ENCODE measurements around the gene MS4A5. TPM values are rescaled to one million over a fixed set of nuclear protein-coding genes. Genes with fewer than 3 reads are reported as not detected.

MS4A5 gene, protein sequence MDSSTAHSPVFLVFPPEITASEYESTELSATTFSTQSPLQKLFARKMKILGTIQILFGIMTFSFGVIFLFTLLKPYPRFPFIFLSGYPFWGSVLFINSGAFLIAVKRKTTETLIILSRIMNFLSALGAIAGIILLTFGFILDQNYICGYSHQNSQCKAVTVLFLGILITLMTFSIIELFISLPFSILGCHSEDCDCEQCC
- not detected for total RNA-seq (ENCODE audit: unreplicated experiment)
- long read RNA-seq = 0 reads

DNA sequence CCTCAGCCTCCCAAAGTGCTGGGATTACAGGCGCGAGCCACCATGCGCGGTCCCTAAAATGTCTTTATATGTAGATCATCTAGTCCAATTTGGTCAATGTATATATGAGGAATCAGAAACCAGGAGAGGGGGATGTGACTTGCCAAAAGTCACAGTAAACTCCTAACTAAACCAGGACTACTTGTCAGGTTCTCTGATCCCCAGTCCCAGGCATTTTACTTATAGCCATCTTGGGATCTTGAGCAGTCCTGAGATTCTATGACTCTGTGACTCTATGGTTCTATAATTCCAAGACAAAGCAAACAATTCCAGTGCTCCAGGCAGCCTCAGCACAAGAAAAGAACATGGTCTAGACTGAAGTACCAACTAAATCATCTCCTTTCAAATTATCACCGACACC is at the start of gene MS4A5:
Gene MS4A5 (plus strand): TSS at position 301 of the 400 bp plus-strand sequence. CDS start 103 bp downstream, outside the sequence.
- no peak for DNase-seq
- Mint-ChIP-seq H3K27ac (ENCODE audit: unreplicated experiment) (no peak within 1 kb of the TSS), H3K27me3 (ENCODE audit: unreplicated experiment) (no peaks in the 10 kb centered on the region), H3K36me3 (ENCODE audit: unreplicated experiment) (no peaks in the 10 kb centered on the region), H3K9me3 (ENCODE audit: unreplicated experiment) (no peaks in the 10 kb centered on the region), H3K4me3 (ENCODE audit: unreplicated experiment) (no peak within 1 kb of the TSS), H3K4me1 (ENCODE audit: low read depth, unreplicated experiment) (no peaks in the 10 kb centered on the region)
- TF ChIP-seq, protein P1, sequence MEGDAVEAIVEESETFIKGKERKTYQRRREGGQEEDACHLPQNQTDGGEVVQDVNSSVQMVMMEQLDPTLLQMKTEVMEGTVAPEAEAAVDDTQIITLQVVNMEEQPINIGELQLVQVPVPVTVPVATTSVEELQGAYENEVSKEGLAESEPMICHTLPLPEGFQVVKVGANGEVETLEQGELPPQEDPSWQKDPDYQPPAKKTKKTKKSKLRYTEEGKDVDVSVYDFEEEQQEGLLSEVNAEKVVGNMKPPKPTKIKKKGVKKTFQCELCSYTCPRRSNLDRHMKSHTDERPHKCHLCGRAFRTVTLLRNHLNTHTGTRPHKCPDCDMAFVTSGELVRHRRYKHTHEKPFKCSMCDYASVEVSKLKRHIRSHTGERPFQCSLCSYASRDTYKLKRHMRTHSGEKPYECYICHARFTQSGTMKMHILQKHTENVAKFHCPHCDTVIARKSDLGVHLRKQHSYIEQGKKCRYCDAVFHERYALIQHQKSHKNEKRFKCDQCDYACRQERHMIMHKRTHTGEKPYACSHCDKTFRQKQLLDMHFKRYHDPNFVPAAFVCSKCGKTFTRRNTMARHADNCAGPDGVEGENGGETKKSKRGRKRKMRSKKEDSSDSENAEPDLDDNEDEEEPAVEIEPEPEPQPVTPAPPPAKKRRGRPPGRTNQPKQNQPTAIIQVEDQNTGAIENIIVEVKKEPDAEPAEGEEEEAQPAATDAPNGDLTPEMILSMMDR (IDR thresholded peaks at IDR 0.05; ENCODE audit: partially characterized antibody, unreplicated experiment) = no peak

DNA sequence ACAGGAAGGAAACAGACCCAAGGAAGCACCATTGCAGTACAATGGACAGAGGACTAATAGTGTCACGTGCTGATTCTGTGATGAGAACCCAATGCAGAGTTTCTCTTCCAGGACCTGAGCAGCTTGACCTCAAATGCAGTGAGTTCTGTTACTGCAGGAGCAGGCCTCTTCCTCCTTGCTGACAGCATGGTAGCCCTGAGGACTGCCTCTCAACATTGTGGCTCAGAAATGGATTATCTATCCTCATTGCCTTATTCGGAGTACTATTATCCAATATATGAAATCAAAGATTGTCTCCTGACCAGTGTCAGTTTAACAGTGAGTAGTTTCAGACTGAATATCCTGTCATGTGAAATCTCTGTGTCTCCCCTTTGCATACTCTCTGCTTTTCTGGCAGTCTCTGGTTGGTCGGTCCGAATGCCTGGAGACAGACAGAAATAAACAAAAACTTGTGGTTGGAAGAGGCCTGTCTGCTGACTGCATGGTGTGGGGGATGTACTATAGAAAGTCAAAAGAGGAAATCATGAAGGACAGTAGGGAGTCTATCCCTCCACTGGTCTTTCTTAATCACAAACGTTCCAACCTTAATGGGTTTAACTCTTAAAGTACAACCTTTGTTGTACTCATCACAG is 40.0 kb upstream of the MS4A5 start:
- H3K9me3 Mint-ChIP-seq (ENCODE audit: unreplicated experiment) = no peaks in the 10 kb centered on the region
- TF ChIP-seq, protein P1 (IDR thresholded peaks at IDR 0.05; ENCODE audit: partially characterized antibody, unreplicated experiment) = no peak
- H3K36me3 Mint-ChIP-seq (ENCODE audit: unreplicated experiment) = no peaks in the 10 kb centered on the region
- no peaks in the 10 kb centered on the region for H3K4me1 Mint-ChIP-seq (ENCODE audit: low read depth, unreplicated experiment)
- H3K27me3 Mint-ChIP-seq (ENCODE audit: unreplicated experiment) = no peaks in the 10 kb centered on the region
- no peak overlapping the region for H3K27ac Mint-ChIP-seq (ENCODE audit: unreplicated experiment)
- H3K4me3 Mint-ChIP-seq (ENCODE audit: unreplicated experiment) = no peak overlapping the region
- no peak for DNase-seq

DNA sequence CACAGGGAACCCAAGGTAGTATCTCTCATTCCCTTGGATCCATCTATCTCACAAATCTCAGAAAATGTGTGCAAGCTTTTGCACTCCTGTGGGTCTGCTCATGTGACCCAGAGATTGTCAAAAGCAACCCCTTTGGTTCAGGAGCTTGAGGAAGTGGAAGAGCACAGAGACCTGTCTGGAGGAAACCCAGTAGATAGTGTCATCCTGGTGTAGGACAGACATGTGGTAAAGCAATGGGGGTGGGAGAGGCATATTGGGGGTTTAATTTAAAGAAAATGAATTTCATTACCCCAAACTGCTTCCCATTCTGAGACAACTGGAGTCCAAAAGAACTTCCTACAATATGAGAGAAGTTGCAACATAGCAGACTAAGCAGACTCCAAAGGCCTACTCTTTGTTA is 39.0 kb upstream of the MS4A5 start:
- H3K9me3 Mint-ChIP-seq (ENCODE audit: unreplicated experiment) = no peaks in the 10 kb centered on the region
- DNase-seq = no peak
- no peak overlapping the region for H3K4me3 Mint-ChIP-seq (ENCODE audit: unreplicated experiment)
- no peaks in the 10 kb centered on the region for H3K4me1 Mint-ChIP-seq (ENCODE audit: low read depth, unreplicated experiment)
- no peaks in the 10 kb centered on the region for H3K27me3 Mint-ChIP-seq (ENCODE audit: unreplicated experiment)
- no peaks in the 10 kb centered on the region for H3K36me3 Mint-ChIP-seq (ENCODE audit: unreplicated experiment)
- H3K27ac Mint-ChIP-seq (ENCODE audit: unreplicated experiment) = no peak overlapping the region
- TF ChIP-seq, protein P1 (IDR thresholded peaks at IDR 0.05; ENCODE audit: partially characterized antibody, unreplicated experiment) = no peak

DNA sequence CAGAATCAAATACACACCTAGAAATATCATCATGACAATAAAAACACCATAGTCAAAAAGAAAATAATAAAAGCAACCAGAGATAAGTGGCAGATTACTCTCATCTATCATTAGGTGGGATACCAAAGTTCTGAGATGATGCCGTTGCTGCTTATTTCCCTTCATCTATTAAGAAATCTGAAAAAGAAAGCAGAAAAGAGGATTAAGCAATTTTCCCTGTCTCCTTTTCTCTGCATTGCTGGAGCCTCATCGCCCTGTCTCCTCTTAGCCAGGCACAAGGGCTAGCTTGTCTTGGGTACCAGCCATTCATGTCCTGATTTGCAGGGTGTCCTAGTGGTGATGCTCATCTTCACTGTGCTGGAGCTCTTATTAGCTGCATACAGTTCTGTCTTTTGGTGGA is 37.0 kb upstream of the MS4A5 start:
- no peaks in the 10 kb centered on the region for H3K36me3 Mint-ChIP-seq (ENCODE audit: unreplicated experiment)
- TF ChIP-seq, protein P1 (IDR thresholded peaks at IDR 0.05; ENCODE audit: partially characterized antibody, unreplicated experiment) = no peak

DNA sequence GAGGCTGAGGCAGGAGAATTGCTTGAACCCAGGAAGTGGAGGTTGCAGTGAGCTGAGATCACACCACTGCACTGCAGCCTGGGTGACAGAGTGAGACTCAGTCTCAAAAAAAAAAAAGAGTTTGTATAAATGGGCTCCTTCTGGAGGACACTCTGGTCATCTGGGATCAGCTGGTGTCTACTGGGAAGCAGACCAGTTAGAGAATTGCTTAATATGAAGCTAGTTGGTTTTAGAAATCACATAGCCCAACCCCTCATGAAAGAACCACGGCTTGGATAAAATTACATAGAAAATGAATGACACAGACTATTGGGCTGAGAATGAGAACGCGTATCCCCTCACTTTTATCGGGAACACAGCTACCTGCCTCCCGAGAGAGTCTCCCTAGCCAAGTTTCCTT is 36.4 kb upstream of the MS4A5 start:
- H3K9me3 Mint-ChIP-seq (ENCODE audit: unreplicated experiment) = no peaks in the 10 kb centered on the region
- no peaks in the 10 kb centered on the region for H3K4me1 Mint-ChIP-seq (ENCODE audit: low read depth, unreplicated experiment)
- H3K27ac Mint-ChIP-seq (ENCODE audit: unreplicated experiment) = no peak overlapping the region
- H3K4me3 Mint-ChIP-seq (ENCODE audit: unreplicated experiment) = no peak overlapping the region
- TF ChIP-seq, protein P1 (IDR thresholded peaks at IDR 0.05; ENCODE audit: partially characterized antibody, unreplicated experiment) = no peak
- no peaks in the 10 kb centered on the region for H3K36me3 Mint-ChIP-seq (ENCODE audit: unreplicated experiment)
- no peak for DNase-seq
- no peaks in the 10 kb centered on the region for H3K27me3 Mint-ChIP-seq (ENCODE audit: unreplicated experiment)

More for the DNA sequence above, 37.0 kb upstream of the MS4A5 start:
- H3K27ac Mint-ChIP-seq (ENCODE audit: unreplicated experiment) = no peak overlapping the region
- DNase-seq = no peak
- no peaks in the 10 kb centered on the region for H3K27me3 Mint-ChIP-seq (ENCODE audit: unreplicated experiment)
- no peaks in the 10 kb centered on the region for H3K4me1 Mint-ChIP-seq (ENCODE audit: low read depth, unreplicated experiment)
- H3K4me3 Mint-ChIP-seq (ENCODE audit: unreplicated experiment) = no peak overlapping the region
- H3K9me3 Mint-ChIP-seq (ENCODE audit: unreplicated experiment) = no peaks in the 10 kb centered on the region

All from glutamatergic neuron (in vitro differentiated cells).